Neural cell (in vitro differentiated cells): ENCODE measurements around the gene MEF2D. TPM values are rescaled to one million over a fixed set of nuclear protein-coding genes. Genes with fewer than 3 reads are reported as not detected.

Source experiments
- H2AFZ ChIP-seq: fragments of 200-600, 300-800 bp; sonication (generic), shearing (Covaris generic); 2 replicates; pipeline ENCODE4 v1.6.0; 2014; ENCODE audit warnings: low read depth, mild to moderate bottlenecking, antibody characterized with exemption, low read length, moderate library complexity
- H3F3A ChIP-seq: fragments of 200-600 bp; shearing (Covaris generic); 2 replicates; pipeline ENCODE4 v1.6.1; 2016; ENCODE audit warnings: mild to moderate bottlenecking, moderate library complexity, mixed read lengths, antibody characterized with exemption, low read length; ENCODE audit not compliant: insufficient read depth, poor library complexity, severe bottlenecking
- H3K27ac ChIP-seq: fragments of 200-600, 300-800 bp; sonication (generic), shearing (Covaris generic); 2 replicates; pipeline ENCODE4 v1.5.1; 2014; ENCODE audit warnings: mild to moderate bottlenecking, low read length, moderate library complexity
- H3K27me3 ChIP-seq: fragments of 300-800, 200-600 bp; sonication (generic), shearing (Covaris generic); 2 replicates; pipeline ENCODE4 v1.6.0; 2014; ENCODE audit warnings: mild to moderate bottlenecking, low read depth, low read length, moderate library complexity; ENCODE audit not compliant: insufficient read depth
- H3K36me3 ChIP-seq: fragments of 300-800, 200-600 bp; sonication (generic), shearing (Covaris generic); 2 replicates; pipeline ENCODE4 v1.5.1; 2014; ENCODE audit warnings: mild to moderate bottlenecking, antibody characterized with exemption, low read length, moderate library complexity; ENCODE audit not compliant: insufficient read depth
- H3K4me2 ChIP-seq: fragments of 300-800, 200-600 bp; sonication (generic), shearing (Covaris generic); 2 replicates; pipeline ENCODE4 v1.6.0; 2014; ENCODE audit warnings: mild to moderate bottlenecking, low read length
- H3K4me3 ChIP-seq: fragments of 300-800, 200-600 bp; sonication (generic), shearing (Covaris generic); 2 replicates; pipeline ENCODE4 v1.5.1; 2014; ENCODE audit warnings: mild to moderate bottlenecking, low read length, moderate library complexity
- H3K79me2 ChIP-seq: fragments of 200-600 bp; shearing (Covaris generic); replicated peaks from 2 replicates; pipeline ENCODE4 v1.6.0; 2014; ENCODE audit warnings: mild to moderate bottlenecking, low read length, moderate library complexity; ENCODE audit not compliant: insufficient read depth
- H3K9ac ChIP-seq: fragments of 300-800, 200-600 bp; sonication (generic), shearing (Covaris generic); 2 replicates; pipeline ENCODE4 v1.6.1; 2016; ENCODE audit warnings: mild to moderate bottlenecking, low read length, mixed read lengths
- H3K9me2 ChIP-seq: fragments of 200-600 bp; shearing (Covaris generic); 2 replicates; pipeline ENCODE4 v1.6.1; 2016; ENCODE audit warnings: mild to moderate bottlenecking, low read length, mixed read lengths; ENCODE audit not compliant: insufficient read depth
- H3K9me3 ChIP-seq: fragments of 200-600, 300-800 bp; sonication (generic), shearing (Covaris generic); 2 replicates; pipeline ENCODE4 v1.6.1; 2016; ENCODE audit warnings: mild to moderate bottlenecking, mixed run types, low read length, moderate library complexity, mixed read lengths
- H4K20me1 ChIP-seq: fragments of 200-600 bp; shearing (Covaris generic); 2 replicates; pipeline ENCODE4 v1.6.1; 2016; ENCODE audit warnings: mild to moderate bottlenecking, mixed run types; ENCODE audit not compliant: insufficient read depth
- EP300 ChIP-seq: fragments of 450-650 bp; conservative IDR thresholded peaks from 2 replicates; pipeline ENCODE4 v1.6.1; 2014; ENCODE audit warnings: antibody characterized with exemption, mild to moderate bottlenecking, moderate library complexity; ENCODE audit not compliant: poor library complexity, severe bottlenecking
- EZH2 ChIP-seq: fragments of 200-600, 300-800 bp; shearing (Covaris generic), sonication (generic); IDR thresholded peaks from 2 replicates; pipeline ENCODE4 v1.6.1; 2014; ENCODE audit warnings: antibody characterized with exemption, low read length, borderline replicate concordance, mild to moderate bottlenecking; ENCODE audit not compliant: insufficient read depth, poor library complexity, severe bottlenecking
- MXI1 ChIP-seq: fragments of 450-650 bp; conservative IDR thresholded peaks from 2 replicates; pipeline ENCODE4 v1.6.1; 2014; ENCODE audit warnings: antibody characterized with exemption, mild to moderate bottlenecking; ENCODE audit not compliant: poor library complexity, severe bottlenecking
- POLR2AphosphoS5 ChIP-seq: IDR thresholded peaks from 2 replicates; pipeline ENCODE4 v1.6.1; 2012
- RAD21 ChIP-seq: fragments of 450-650 bp; conservative IDR thresholded peaks from 2 replicates; pipeline ENCODE4 v1.6.1; 2014; ENCODE audit warnings: antibody characterized with exemption, mild to moderate bottlenecking, moderate library complexity
- SMC3 ChIP-seq: fragments of 450-650 bp; conservative IDR thresholded peaks from 2 replicates; pipeline ENCODE4 v1.6.1; 2014; ENCODE audit warnings: antibody characterized with exemption, mild to moderate bottlenecking, moderate library complexity; ENCODE audit not compliant: poor library complexity
- TAF1 ChIP-seq: IDR thresholded peaks from 2 replicates; pipeline ENCODE4 v1.6.1; 2012; ENCODE audit warnings: low read depth
- polyA plus RNA-seq: library from polyadenylated mRNA; depleted of rRNA; stranded (reverse); fragments of >200 nt; gene quantifications from 2 replicates; pipeline ENCODE4 v1.2.3, GENCODE V29; 2014
- TF ChIP-seq, protein P1 (sequence below): IDR thresholded peaks from 2 replicates; pipeline ENCODE4 v1.6.1; 2012; ENCODE audit warnings: borderline replicate concordance
- TF ChIP-seq, protein P2 (sequence below): fragments of 450-650 bp; IDR thresholded peaks from 2 replicates; pipeline ENCODE4 v1.5.1; 2014; ENCODE audit warnings: antibody characterized with exemption, mild to moderate bottlenecking, moderate library complexity; ENCODE audit not compliant: poor library complexity, severe bottlenecking

MEF2D gene
- polyA plus RNA-seq, 1 donor from 2014 or later = 4.7 TPM

DNA sequence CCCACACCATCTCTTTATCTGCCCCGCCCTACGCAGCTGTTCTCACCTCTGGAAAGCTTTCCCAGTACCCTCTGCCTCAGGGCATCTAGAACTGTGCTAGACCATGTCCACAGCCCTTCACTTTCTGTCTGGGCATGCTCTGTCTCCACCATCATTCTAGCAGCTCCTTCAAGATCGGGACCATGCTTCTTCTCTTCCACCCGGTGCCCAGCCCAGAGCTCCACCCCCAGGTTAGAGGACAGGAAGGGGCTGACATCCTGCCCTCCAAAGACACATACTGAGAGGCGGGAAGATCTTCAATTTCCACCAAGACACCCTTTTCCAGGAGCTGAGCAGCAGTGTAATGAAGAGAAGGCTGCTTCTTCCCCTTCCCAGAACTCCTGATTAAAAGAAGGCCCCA lies 27.7 kb upstream of the MEF2D start:
- no peak overlapping the region for H3K4me2 ChIP-seq
- H3K9me3 ChIP-seq = no peaks in the 10 kb centered on the region
- no peaks in the 10 kb centered on the region for H3K9me2 ChIP-seq
- no peak overlapping the region for H3K4me3 ChIP-seq
- no peaks in the 10 kb centered on the region for H4K20me1 ChIP-seq
- no peak overlapping the region for H2AFZ ChIP-seq
- no peak overlapping the region for H3K9ac ChIP-seq
- no peak overlapping the region for H3K27ac ChIP-seq
- TF ChIP-seq, protein P1, sequence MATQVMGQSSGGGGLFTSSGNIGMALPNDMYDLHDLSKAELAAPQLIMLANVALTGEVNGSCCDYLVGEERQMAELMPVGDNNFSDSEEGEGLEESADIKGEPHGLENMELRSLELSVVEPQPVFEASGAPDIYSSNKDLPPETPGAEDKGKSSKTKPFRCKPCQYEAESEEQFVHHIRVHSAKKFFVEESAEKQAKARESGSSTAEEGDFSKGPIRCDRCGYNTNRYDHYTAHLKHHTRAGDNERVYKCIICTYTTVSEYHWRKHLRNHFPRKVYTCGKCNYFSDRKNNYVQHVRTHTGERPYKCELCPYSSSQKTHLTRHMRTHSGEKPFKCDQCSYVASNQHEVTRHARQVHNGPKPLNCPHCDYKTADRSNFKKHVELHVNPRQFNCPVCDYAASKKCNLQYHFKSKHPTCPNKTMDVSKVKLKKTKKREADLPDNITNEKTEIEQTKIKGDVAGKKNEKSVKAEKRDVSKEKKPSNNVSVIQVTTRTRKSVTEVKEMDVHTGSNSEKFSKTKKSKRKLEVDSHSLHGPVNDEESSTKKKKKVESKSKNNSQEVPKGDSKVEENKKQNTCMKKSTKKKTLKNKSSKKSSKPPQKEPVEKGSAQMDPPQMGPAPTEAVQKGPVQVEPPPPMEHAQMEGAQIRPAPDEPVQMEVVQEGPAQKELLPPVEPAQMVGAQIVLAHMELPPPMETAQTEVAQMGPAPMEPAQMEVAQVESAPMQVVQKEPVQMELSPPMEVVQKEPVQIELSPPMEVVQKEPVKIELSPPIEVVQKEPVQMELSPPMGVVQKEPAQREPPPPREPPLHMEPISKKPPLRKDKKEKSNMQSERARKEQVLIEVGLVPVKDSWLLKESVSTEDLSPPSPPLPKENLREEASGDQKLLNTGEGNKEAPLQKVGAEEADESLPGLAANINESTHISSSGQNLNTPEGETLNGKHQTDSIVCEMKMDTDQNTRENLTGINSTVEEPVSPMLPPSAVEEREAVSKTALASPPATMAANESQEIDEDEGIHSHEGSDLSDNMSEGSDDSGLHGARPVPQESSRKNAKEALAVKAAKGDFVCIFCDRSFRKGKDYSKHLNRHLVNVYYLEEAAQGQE = no peak
- no peak for TF ChIP-seq TAF1
- TF ChIP-seq, protein P2, sequence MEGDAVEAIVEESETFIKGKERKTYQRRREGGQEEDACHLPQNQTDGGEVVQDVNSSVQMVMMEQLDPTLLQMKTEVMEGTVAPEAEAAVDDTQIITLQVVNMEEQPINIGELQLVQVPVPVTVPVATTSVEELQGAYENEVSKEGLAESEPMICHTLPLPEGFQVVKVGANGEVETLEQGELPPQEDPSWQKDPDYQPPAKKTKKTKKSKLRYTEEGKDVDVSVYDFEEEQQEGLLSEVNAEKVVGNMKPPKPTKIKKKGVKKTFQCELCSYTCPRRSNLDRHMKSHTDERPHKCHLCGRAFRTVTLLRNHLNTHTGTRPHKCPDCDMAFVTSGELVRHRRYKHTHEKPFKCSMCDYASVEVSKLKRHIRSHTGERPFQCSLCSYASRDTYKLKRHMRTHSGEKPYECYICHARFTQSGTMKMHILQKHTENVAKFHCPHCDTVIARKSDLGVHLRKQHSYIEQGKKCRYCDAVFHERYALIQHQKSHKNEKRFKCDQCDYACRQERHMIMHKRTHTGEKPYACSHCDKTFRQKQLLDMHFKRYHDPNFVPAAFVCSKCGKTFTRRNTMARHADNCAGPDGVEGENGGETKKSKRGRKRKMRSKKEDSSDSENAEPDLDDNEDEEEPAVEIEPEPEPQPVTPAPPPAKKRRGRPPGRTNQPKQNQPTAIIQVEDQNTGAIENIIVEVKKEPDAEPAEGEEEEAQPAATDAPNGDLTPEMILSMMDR = no peak
- no peak for TF ChIP-seq EZH2
- no peak for TF ChIP-seq RAD21
- TF ChIP-seq POLR2AphosphoS5 = no peak
- H3K36me3 ChIP-seq = no peaks in the 10 kb centered on the region
- H3F3A ChIP-seq = no peaks in the 10 kb centered on the region
- no peaks in the 10 kb centered on the region for H3K27me3 ChIP-seq
- no peaks in the 10 kb centered on the region for H3K79me2 ChIP-seq

DNA sequence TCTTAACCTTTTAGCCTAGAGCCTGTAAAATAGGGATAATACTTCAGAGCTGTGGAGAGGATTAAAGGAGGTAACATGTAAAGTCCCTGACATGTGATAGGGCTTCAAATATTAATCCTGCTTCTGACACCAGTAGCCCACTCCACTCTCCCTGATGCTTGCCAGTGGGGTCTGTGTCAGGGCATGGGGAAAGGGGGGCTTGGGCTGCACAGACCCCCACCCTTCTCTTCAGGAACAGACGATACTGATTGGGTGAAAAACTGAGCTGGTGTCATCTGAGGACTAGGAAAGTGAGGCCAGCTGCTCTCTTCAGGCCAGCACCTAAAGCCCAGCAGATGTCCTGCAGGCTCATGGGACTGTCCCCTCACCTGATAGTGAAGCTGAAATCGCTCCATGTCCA lies 27.0 kb upstream of the MEF2D start:
- H3K4me3 ChIP-seq = no peak overlapping the region
- H3K79me2 ChIP-seq = no peaks in the 10 kb centered on the region
- no peaks in the 10 kb centered on the region for H3K27me3 ChIP-seq
- H3K9me3 ChIP-seq = no peaks in the 10 kb centered on the region
- no peaks in the 10 kb centered on the region for H3K9me2 ChIP-seq
- H3K4me2 ChIP-seq = no peak overlapping the region
- no peaks in the 10 kb centered on the region for H3K36me3 ChIP-seq
- TF ChIP-seq RAD21 = no peak
- no peak for TF ChIP-seq EZH2
- TF ChIP-seq, protein P2 = no peak
- TF ChIP-seq, protein P1 = no peak
- TF ChIP-seq POLR2AphosphoS5 = no peak
- no peak for TF ChIP-seq MXI1
- TF ChIP-seq SMC3 = no peak
- TF ChIP-seq EP300 = no peak
- no peak for TF ChIP-seq TAF1
- H2AFZ ChIP-seq = no peak overlapping the region
- no peaks in the 10 kb centered on the region for H4K20me1 ChIP-seq
- no peak overlapping the region for H3K9ac ChIP-seq
- H3F3A ChIP-seq = no peaks in the 10 kb centered on the region
- H3K27ac ChIP-seq = no peak overlapping the region
